Esophagus muscularis mucosa (tissue), 4 donors: ENCODE results near the gene ZNF746. TPM values are rescaled to one million over a fixed set of nuclear protein-coding genes. Genes with fewer than 3 reads are reported as not detected.

Experiments
- DNase-seq: peaks from one replicate; pipeline ENCODE4 v3.0.0-alpha.2; 2017; ENCODE audit errors: extremely low spot score
- H3K27ac ChIP-seq, 4 donors: fragments of 200-600 bp; sonication (generic); replicated peaks in 1 of 4; 1 replicate in 3 of 4; 2 replicates in 1 of 4; pipeline ENCODE4 v1.5.1; 2016 to 2019; ENCODE audit warnings: mild to moderate bottlenecking in 1 of 4
- H3K27me3 ChIP-seq, 4 donors: fragments of 200-600 bp; sonication (generic); one replicate each; pipeline versions ENCODE4 v1.5.1 to v1.6.0; 2016 to 2019
- H3K36me3 ChIP-seq, 4 donors: fragments of 200-600 bp; sonication (generic); one replicate each; pipeline ENCODE4 v1.5.1; 2016 to 2019
- H3K4me1 ChIP-seq, 4 donors: fragments of 200-600 bp; sonication (generic); one replicate each; pipeline ENCODE4 v1.5.1; 2016 to 2019
- H3K4me3 ChIP-seq, 4 donors: fragments of 200-600 bp; sonication (generic); 1 replicate in 2 of 4; 2 replicates in 2 of 4; pipeline ENCODE4 v1.5.1; 2016 to 2019; ENCODE audit warnings: mild to moderate bottlenecking in 4 of 4, moderate library complexity in 1 of 4
- H3K9me3 ChIP-seq, 4 donors: fragments of 200-600 bp; sonication (generic); 1 replicate in 3 of 4; 2 replicates in 1 of 4; pipeline ENCODE4 v1.5.1; 2016 to 2019
- CTCF ChIP-seq, 3 experiments: fragments of 200-600 bp in 2 of 3; fragments of 450-650 bp in 1 of 3; sonication (generic) in 2 of 3; IDR thresholded peaks; one replicate each; pipeline ENCODE4 v1.5.1; 2017 to 2019; ENCODE audit warnings: antibody characterized with exemption in 3 of 3, mild to moderate bottlenecking in 2 of 3, moderate library complexity in 1 of 3
- EP300 ChIP-seq: sonication (generic); formaldehyde crosslinking; IDR thresholded peaks from one replicate; pipeline ENCODE4 v1.6.1; 2017; ENCODE audit warnings: antibody characterized with exemption
- POLR2A ChIP-seq: fragments of 450-650 bp; IDR thresholded peaks from one replicate; pipeline ENCODE4 v1.6.1; 2017; ENCODE audit warnings: antibody characterized with exemption, moderate library complexity, mild to moderate bottlenecking, low read depth
- POLR2AphosphoS5 ChIP-seq, 2 donors: sonication (generic); formaldehyde crosslinking; IDR thresholded peaks; one replicate each; pipeline ENCODE4 v1.6.1; 2017; ENCODE audit warnings: antibody characterized with exemption in 2 of 2
- WGBS: methylation state at CpG from one replicate; pipeline ENCODE4 v1.1.5; 2018; 5-methylcytosine and 5-hydroxymethylcytosine counted together
- intact Hi-C: fragments of 100-400 bp; cut with DNase I; formaldehyde crosslinking; loops from one replicate; pipeline ENCODE4 v1.15.1; 2023
- total RNA-seq, 4 donors: library from RNA; depleted of rRNA; stranded (reverse); fragments of >200 nt; gene quantifications; one replicate each; pipeline versions ENCODE4 v1.1.0 to v1.2.1, GENCODE V29; 2016

The ZNF746 gene
- total RNA-seq, 4 donors from 2014 or later = 20.9 to 28.7 (median 27.9) TPM

- intact Hi-C loops = no loop called here
- no peak overlapping the region for H3K27ac ChIP-seq
- TF ChIP-seq POLR2A = no peak
- H3K4me3 ChIP-seq = no peak overlapping the region
- WGBS = 93% methylated on average over 19 of the region's 21 CpGs
- H3K9me3 ChIP-seq = peaks cover 0 to 4% (median 0%) of the 10 kb centered on the region in 4 donors
- no peaks in the 10 kb centered on the region for H3K27me3 ChIP-seq
- peaks cover 49 to 89% (median 73%) of the 10 kb centered on the region in 4 donors for H3K36me3 ChIP-seq
- H3K4me1 ChIP-seq = no peaks in the 10 kb centered on the region
- peak; percentile 47 for DNase-seq
Measured at GRCh38 chr7:149475121-149476045, 22.2 kb downstream of the ZNF746 start.

GRCh38 chr7:149474309-149475120, 23.1 kb downstream of the ZNF746 start:
- no peak overlapping the region for H3K27ac ChIP-seq
- peak; percentile 80 for DNase-seq
- intact Hi-C loops = no loop called here
- no peak for TF ChIP-seq POLR2A
- no peak for TF ChIP-seq CTCF (IDR thresholded peaks at IDR 0.05)
- TF ChIP-seq EP300 = no peak
- TF ChIP-seq POLR2AphosphoS5 (IDR thresholded peaks at IDR 0.05) = no peak
- WGBS = 92% methylated on average over 59 of the region's 77 CpGs
- H3K27me3 ChIP-seq = no peaks in the 10 kb centered on the region
- H3K4me3 ChIP-seq = no peak overlapping the region
- peaks cover 49 to 80% (median 72%) of the 10 kb centered on the region in 4 donors for H3K36me3 ChIP-seq
- H3K9me3 ChIP-seq = peaks cover 0 to 4% (median 0%) of the 10 kb centered on the region in 4 donors
- H3K4me1 ChIP-seq = no peaks in the 10 kb centered on the region

GRCh38 chr7:149473251-149473650, 24.4 kb downstream of the ZNF746 start:
- intact Hi-C loops = no loop called here
- no peaks in the 10 kb centered on the region for H3K27me3 ChIP-seq
- WGBS = 87% methylated on average over 6 of the region's 6 CpGs
- H3K27ac ChIP-seq = no peak overlapping the region
- no peaks in the 10 kb centered on the region for H3K9me3 ChIP-seq
- DNase-seq = peak; percentile 75
- H3K36me3 ChIP-seq = peaks cover 49 to 74% (median 71%) of the 10 kb centered on the region in 4 donors
- TF ChIP-seq POLR2AphosphoS5 (IDR thresholded peaks at IDR 0.05) (no peak), CTCF (IDR thresholded peaks at IDR 0.05) (no peak)
- no peaks in the 10 kb centered on the region for H3K4me1 ChIP-seq
- H3K4me3 ChIP-seq = no peak overlapping the region

GRCh38 chr7:149471289-149471953, 26.2 kb downstream of the ZNF746 start:
- H3K9me3 ChIP-seq = no peaks in the 10 kb centered on the region
- no peak overlapping the region for H3K4me3 ChIP-seq
- no peak overlapping the region for H3K27ac ChIP-seq
- H3K4me1 ChIP-seq = no peaks in the 10 kb centered on the region
- 96% methylated on average over 4 of the region's 6 CpGs for WGBS
- TF ChIP-seq POLR2A (no peak), CTCF (IDR thresholded peaks at IDR 0.05) (no peak), POLR2AphosphoS5 (IDR thresholded peaks at IDR 0.05) (no peak), EP300 (no peak)
- intact Hi-C loops = no loop called here
- peak; percentile 39 for DNase-seq
- peaks cover 38 to 56% (median 55%) of the 10 kb centered on the region in 4 donors for H3K36me3 ChIP-seq
- H3K27me3 ChIP-seq = no peaks in the 10 kb centered on the region
